Measurements from ENCODE around the gene ALKBH5.

- TF ChIP-seq CTCF (IDR thresholded peaks at IDR 0.05) (no peak), EP300 (IDR thresholded peaks at IDR 0.05) (no peak), POLR2A (IDR thresholded peaks at IDR 0.05) (no peak), POLR2AphosphoS5 (IDR thresholded peaks at IDR 0.05) (no peak)
These were observed 3.6 kb downstream of the ALKBH5 start for GRCh38 chr17:18187226-18187625.
